ENCODE data around the gene SPTBN1.

SPTBN1 gene

DNA sequence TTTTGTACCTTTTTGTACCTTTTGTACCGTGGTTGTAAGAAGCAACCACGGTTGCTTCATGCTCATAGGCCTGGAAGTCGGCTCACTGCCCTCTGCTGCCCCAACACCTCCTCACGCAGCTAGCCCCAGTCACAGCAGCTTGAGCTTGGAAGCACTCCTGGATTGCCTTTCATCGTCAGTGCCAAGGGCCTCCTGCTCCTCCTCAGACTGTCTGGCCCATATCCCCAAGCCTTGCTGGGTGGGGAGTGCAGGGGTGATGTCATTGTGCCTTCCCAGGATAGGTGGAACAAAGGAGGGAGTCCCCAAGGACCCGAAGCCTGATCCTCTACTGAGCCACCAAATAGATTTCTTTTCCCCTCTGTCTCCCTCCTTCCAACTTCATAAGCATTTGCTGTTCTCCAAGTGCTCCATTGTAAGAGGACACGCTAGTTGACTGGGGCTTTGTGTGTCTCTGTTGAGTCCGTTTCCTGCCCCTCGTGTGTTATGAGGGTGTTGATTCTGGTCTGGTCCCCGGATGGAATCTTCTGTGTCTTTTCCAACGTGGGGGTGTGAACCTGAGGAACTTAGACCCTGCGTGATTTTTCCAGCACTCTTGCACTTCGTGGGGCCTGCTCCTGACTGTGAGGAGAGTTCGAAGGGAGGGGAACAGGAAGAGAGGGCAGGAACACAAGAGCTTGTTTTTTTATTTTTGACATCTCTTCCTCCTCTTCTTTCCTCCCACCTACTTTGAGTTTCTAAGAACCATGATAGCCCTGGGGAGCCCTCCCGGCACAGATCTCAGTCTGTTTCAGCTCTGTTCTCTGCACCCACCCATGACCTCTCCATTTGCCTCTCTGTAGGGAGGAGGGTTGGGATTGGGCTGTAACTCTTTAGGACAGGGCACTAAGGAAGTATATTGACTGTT, 140.1 kb downstream of the SPTBN1 start:
- DNase-seq: no peak

DNA sequence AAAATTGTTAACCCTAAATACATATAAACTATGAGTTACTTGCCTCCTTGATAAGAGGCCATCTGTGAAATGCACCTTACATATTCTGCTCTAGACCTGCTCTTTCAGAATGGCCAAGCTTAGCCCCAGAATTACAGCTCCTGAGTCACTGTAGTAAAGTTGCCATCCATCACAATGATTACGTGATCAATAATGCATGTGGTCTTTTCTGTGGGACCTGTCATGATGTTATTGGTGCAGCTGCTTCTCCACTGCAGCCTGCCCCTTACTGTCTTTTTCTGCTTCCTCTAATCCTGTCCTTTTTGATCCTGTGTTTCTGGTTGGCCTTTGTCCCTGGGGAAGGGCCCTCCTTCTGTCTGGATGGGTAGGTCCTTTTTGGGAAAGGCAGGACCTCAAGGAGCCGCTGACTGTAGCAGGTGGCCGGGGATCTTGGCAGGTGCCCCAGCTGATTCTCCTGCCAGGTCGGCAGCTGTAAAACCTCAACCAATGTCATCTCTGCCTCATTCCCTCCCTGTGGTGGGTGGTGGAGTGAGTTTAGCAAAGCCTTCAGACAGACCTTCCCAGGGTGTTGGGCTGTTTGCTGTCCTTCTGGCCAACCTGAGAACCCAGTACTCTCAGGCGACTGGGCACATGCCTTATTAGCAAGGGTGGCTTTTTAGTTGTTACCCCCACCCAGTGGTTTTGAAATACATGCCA, 141.2 kb downstream of the SPTBN1 start:
- DNase-seq: no peak

DNA sequence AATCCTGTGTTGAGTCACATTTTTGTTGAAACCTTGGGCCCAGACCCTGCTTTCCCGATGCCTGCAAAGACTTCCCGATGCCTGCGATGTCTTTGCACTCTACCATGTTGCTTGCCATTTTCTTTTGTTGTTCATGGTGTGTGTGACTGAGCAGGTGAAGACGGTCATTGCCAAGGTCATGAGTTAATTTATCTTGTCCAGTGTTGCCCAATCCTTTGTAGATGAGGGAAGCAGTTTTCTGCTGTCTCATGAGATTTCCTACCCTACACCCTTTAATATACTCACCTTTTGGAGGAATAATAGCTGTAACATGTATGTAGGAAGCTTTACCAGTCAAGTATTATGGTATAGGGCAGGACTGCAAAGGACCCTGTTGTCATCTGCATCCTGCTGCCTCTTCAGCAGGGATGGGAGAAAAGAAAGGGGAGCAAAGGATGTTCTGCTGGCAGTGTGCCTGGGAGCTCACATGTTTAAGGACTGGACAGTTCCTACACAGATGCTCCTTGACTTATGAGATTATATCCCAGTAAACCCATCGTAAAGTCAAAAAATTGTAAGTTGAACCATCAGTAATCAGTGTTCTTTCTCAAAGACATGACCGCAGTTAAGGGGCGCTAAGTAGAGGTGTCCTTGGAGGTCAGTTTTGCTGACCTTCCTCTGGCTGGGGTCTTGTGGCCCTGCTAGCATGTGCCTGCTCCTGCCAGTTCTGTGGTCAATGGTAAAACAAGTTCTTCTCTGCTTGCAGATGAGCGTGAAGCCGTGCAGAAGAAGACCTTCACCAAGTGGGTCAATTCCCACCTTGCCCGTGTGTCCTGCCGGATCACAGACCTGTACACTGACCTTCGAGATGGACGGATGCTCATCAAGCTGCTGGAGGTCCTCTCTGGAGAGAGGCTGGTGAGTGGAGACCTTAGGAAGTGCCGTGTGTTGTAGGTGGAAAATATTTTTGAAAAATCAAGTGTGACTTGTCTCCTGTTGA, 142.5 kb downstream of the SPTBN1 start:
- DNase-seq: no peak

DNA sequence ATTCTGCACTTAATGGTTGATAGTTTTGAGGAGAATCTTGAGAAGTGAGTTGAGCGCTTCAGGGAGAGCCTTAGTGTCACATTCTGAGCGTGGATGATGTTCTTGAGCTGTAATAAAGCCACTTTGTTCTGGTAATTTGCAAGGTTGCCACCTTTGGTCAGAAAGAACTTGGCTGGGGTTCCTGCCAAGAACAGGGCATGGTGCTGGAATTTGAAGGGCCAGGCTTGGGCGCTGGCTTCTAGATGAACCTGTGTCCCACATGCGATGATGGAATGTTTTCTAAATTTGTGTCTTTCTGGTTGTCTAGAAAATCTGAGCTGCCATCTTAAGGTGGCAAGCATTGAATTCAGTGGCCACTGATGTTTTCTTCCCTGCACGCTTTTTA, 143.2 kb downstream of the SPTBN1 start:
- DNase-seq: no peak

DNA sequence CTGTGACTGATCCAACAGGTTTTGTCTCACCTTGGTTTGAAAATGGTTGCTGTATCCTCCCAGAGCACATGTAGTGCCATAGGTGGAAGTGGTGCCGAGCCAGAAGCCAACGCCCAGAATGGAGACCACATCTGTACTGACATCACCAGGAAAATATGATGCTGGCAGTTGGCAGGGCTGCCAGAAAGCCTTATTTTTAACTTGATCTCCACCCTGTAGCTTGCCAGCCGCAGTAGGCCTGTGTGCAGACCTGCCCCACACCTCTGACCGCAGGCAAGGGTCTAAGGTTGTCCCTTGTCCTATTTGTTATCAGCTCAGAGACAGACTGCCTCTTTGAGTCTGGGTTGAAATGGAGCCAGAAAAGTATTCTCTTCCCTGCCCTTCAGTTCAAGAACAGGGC, 143.8 kb downstream of the SPTBN1 start:
- DNase-seq: no peak

DNA sequence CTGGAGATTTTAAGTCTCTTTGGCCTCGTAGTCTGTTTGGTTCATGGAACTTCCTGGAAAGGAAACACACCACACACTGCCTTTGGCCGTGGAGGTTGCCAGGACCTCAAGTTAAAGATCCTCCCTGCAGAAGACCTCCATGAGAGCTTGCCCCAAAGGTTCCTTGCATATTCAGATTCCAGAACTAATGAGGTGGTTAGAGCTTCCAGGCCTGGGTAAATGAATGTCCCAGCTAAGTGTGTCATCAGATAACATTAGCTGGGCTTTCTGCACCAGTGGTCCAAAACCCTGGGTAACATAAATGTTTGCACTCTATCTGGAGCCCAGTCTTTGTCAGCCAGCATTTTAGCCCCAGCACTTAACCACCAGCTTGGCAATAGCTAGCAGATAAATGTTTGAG, 145.2 kb downstream of the SPTBN1 start:
- DNase-seq: no peak

DNA sequence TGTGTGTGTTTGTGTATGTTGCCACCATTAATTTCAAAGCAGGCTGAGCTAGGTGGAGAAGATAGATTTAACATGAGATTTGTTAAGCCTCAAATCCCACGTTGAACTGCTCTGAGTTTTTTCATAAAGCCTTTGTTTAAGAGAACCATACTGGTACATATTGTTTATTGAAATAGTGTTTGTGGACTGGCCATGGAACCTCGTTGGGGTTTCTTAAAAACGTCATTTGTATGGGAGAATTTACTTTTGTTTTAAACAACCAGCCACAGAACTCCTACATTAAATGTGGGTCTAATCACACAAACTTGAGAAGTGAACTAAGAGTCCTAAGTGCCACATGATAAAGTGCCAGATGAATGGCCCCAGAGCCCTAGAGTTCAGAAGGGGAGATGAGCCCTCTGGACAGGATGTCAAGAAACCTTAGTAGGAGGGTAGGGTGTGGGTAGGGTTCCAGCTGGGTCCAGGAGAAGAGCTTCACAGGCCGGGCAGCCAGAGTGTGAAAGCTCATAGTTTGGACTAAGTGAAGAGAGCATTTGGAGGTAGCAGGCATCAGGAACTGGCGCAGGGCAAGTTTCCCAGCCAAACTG, 146.7 kb downstream of the SPTBN1 start:
- no peak for DNase-seq

DNA sequence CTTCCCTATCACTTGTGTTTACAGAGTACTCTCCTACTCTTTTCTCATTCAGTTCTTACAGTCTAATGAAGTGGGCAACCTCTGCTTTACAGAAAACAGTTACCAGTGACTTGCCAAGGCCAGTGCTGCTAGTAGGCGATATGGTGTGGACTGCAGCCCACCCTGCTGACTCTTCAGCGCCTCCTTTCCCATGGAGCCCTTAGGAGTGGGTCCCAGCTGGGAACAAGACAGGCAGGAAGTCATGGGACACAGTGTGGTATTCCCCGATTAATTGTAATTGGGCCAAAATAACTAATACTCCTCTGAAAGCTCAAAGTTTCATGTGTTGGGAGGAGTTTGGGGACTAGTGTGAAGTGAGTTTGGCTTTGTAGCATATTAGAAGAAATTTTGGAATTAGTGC, 147.2 kb downstream of the SPTBN1 start:
- no peak for DNase-seq

DNA sequence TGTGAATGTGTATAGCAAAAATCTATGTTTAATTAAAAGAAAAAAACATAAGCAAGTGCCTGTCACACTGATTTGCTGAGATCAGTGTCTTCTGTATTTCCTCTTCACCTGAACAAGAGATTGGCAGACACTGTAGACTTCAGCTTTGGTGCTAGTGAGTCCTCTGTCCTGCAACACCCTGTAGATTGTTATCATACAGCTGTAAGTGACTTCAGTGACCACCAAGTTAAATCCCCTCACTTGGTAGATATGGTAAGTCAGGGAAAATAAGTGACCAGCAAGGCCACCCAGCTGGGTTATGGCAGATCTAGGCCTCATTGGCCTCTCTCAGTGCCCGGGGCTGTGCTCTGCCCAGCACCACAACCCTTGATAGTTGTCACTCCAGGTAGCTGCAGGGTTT, 147.7 kb downstream of the SPTBN1 start:
- no peak for DNase-seq

DNA sequence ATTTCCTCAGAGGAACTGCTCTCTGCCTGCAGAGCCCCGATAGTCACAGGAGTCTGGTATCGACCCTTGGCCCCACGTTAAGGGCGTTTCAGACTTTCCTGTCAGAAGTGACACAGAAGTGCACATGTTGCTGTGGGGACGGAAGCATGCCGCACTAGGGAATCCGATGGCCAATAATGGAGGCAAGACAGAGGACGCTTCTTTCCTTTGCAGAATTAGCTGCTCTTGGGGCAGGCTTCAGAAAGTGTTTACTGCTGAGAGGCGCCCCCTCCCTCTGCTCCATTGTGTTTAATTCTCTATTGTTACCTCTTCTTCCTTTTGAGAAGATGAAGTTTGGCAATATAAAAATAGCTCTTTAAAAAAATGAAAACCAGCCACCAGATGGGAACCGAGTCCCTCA, 148.7 kb downstream of the SPTBN1 start:
- DNase-seq: no peak

DNA sequence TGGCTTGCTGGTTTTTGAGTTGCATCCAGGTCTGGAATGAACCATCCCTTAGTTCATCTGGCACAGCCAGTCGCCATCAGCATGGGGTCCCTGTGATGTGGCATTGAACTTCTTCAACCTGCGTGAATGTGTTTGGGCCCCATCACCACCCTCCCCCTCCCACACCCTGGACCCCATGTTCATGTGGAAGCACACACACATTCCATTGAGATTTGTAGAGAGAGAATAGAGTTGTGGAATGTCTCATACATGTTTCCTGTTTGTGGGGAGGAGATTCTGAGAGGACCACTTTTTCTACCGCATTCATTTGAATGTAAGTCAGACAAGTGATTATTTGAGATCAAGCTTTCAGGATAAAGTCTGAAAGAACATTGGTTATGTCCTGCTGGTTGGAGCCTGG, 149.7 kb downstream of the SPTBN1 start:
- no peak for DNase-seq

DNA sequence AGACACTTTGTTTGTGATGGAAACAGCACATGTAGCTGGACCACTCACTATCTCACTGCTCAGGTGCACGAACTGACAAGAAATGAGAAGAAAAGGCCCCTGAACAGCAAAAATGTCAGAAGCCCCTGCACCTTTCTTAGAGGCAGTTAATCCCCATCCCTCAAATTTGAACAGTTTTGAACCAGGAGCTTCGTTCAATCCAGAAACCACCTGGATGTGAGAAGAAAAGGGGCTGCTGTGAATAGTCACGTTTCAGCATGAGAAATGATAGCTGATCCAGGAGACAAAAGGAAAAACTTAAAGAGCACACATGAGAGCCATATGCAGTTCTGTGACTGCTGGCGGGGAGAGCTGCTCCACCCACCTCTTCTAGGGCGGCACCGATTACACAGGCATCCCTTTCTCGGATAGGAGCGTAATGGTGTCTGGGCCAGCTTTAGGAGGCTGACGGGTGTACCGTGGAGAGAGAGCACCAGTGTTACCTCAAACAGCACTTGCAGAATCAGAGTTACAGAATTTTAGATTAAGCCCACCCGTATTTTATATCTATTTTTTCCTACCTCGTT, 150.3 kb downstream of the SPTBN1 start:
- no peak for DNase-seq

DNA sequence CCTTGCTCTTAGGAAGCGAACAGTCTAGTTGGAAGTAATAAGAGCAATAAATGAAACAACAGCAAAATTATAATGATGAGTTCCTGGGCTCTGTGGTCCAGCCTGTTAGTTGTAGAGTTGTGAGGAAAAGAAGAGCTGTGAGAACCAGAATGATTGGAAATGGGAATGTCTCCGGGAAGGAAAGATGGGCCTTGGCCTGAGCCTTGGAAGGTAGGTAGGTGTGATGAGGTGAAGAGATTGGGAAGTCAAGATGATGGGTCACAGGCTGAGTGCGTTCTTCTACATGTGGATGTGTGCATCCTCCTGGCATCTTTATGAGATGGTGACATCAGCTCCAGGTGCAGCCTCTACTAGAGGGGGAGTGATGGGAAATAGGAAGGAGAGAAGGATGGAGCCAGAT, 152.1 kb downstream of the SPTBN1 start:
- no peak for DNase-seq

DNA sequence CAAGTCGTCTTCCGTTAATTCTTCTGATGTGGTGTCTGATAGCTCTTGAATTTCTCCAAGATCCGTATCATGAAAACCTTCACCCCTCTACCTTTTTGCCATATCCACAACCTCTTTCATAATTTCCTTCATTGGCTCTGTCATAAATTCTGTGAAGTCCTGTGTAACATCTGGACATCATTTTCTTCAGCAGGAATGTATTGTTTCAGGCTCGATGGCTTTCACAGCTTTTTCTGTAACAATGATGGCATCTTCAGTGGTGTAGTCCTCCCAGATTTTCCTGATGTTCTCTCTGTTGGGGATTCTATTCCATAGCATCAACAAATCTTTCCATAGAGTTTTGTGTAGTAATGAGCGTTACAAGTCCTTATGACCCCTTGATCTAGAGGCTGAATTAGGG, 153.1 kb downstream of the SPTBN1 start:
- DNase-seq: no peak

DNA sequence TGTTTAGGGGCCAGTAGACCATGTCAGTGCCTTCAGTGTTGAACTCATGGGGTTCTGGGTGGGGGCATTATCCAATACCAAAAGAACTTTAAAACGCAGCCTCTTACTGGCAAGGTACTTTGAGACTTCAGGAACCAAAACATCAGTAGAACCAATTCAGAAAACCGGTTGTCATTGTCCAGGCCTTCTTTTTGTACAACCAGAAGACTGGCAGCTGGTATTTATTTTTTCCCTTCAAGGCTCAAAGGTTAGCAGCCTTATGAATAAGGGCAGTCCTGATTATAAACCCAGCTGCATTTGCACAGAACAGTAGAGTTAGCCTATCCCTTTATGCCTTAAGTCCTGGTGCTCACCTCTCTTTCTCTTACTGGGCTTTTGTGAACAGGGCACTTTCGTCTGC, 153.5 kb downstream of the SPTBN1 start:
- no peak for DNase-seq

DNA sequence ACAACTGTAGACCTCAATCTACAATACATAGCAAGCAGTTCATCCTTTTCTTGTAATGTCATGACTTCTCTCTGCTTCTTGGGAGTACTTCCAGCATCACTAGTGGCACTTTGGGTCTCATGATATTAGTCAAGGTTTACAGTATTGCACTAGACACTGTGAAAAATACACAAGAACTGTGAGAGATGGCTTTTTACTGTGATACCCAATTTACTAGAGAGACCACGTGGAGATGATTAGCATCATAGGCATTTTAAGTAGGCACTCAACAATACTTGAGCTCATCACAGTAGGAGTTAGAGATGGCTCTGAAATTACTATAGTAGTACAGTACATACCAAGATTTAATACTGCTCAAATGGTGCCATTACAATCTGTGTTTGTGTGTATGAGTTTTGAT, 154.6 kb downstream of the SPTBN1 start:
- DNase-seq: no peak

DNA sequence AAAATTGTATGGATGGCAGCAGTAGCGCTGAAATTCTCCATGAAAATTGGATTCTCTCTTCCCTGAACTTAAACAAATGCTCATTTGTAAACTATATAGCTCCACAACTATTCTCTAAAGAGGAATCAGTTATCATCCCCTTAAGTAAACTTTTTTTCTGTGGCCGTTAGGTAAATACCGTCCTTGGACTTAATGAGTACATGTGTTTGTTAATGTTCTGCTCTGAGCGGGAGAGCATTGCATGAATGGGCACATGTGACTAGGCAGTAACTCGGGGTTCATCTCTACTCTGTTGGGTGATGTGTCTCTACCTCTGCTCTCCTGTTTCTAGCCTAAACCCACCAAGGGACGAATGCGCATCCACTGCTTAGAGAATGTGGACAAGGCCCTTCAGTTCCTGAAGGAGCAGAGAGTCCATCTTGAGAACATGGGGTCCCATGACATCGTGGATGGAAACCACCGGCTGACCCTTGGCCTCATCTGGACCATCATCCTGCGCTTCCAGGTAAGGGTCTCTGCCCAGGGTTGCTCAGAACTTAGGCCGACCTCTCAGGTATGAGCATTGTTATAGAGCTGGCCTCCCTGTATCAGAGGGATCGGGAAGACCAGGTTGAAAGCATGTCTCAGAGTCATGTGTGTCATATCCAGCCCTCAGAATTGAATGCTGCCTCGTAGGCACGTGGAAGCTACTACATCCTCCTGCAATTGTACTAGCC, 155.9 kb downstream of the SPTBN1 start:
- no peak for DNase-seq

DNA sequence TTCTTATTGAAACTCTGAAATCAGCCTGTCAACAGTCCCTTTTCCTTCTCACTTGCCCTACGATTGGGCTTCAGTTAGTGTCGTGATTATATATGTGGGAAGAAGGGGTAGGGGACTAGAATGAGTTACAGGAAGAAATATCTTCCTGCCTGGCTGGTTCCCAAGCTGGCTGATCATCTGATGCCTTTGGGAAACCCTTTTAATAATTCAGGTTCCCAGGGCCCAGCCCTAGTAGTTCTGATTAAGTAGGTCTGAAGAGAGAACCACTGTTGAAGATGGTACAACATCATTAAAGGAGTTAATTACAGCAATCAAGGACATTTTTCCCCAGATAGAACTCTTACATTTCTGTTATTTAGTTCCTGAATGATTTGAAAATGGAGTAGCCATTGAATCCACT, 157.3 kb downstream of the SPTBN1 start:
- no peak for DNase-seq

DNA sequence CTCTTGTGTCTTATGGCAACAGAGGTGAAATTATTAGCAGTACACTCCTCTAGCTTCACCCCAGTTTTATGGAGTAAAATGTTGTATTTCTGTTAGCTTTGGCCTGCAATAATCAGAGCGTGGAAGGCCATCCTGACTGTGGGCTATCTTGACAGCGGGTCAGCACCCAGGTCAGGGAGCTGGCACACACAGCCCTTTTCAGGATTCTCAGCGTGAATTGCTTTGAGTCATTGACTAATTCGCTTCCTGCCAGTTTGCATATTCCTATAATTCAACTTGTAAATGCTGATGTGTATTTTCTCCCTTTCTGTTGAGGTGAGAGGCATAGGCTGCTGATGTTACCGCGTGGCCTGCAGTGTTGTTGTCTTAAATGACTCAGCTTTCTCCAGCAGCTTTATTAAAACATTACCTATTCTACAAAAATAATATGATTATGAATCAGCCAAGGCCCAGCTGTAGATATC, 157.7 kb downstream of the SPTBN1 start:
- DNase-seq: no peak

DNA sequence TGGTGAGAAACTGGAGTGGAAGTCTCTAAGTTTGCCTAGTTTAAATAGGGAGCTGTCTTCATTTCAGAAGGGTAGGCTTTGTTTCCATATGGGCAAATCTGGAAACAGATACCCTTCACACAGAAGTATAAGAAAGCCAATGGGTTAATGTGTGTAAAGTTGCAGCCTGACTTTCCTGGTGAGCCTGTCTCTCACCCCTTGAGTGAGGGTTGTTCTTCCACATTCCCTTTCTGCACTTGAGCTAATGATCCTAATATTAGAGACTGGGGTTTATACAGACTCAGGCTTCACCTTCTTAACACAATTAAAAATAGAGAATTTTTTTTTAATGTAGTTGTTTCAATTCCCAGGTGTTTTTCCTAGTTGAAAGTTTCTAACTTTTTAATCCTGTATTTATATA, 158.7 kb downstream of the SPTBN1 start:
- DNase-seq: no peak

DNA sequence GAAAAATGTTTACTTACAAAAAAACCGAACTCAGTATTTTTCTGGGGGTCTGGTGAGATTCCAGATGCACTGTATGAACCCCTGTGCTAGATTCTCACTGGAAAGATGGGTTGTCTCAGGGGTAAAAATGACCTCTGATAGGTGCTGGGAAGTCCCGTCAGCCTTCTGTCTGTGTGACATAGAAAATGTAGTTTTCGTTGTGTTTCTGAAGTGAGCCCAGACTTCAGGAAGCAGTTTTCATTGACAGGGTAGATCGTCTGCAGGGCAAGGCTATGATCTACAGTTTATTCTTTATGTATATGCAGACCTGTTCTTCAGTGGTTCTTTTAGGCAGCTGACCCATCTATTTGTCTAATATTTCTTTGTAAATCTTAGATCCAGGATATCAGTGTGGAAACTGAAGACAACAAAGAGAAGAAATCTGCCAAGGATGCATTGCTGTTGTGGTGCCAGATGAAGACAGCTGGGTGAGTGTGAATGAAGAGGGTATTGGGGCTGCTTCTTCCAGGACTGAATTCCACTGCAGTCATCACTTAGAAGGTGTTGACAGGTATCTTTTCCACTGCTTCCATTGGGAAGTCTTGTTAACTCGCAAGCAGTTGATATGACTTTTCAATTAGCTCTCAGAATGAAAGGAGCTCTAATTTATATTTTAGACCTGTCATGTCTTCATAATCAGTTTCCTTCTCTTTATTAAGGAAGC, 159.9 kb downstream of the SPTBN1 start:
- DNase-seq: no peak
